Measurements from ENCODE around the gene KLHDC8A. TPM values are rescaled to one million over a fixed set of nuclear protein-coding genes. Genes with fewer than 3 reads are reported as not detected.

KLHDC8A gene
- total and polyA plus RNA-seq, 2 of the 4 experiments (the other 2 are of a cell fraction), result not detected

GRCh38 chr1:205287767-205288559 lies 68.8 kb downstream of the KLHDC8A start (continued):
- TF ChIP-seq MXI1 (IDR thresholded peaks at IDR 0.05; ENCODE audit: borderline replicate concordance, low read depth, low read length) (no peak), SMC3 (IDR thresholded peaks at IDR 0.05; ENCODE audit: low read depth, low read length) (no peak)

GRCh38 chr1:205287076-205287475 lies 69.6 kb downstream of the KLHDC8A start:
- DNase-seq, result no peak
- TF ChIP-seq SMC3 (IDR thresholded peaks at IDR 0.05; ENCODE audit: low read depth, low read length) (no peak), RFX5 (IDR thresholded peaks at IDR 0.05; ENCODE audit: low read depth, low read length) (no peak), USF2 (IDR thresholded peaks at IDR 0.05; ENCODE audit: low read depth, low read length) (no peak), CHD1 (IDR thresholded peaks at IDR 0.05; ENCODE audit: low read depth, low read length) (no peak), RAD21 (IDR thresholded peaks at IDR 0.05; ENCODE audit: low read length) (no peak), BHLHE40 (IDR thresholded peaks at IDR 0.05; ENCODE audit: low read depth, low read length) (no peak), POLR2A (IDR thresholded peaks at IDR 0.05; ENCODE audit: low read depth, low read length) (no peak), MAFK (IDR thresholded peaks at IDR 0.05; ENCODE audit: low read depth, low read length) (no peak), MXI1 (IDR thresholded peaks at IDR 0.05; ENCODE audit: borderline replicate concordance, low read depth, low read length) (no peak), RCOR1 (IDR thresholded peaks at IDR 0.05; ENCODE audit: insufficient replicate concordance, low read length) (no peak), MAZ (IDR thresholded peaks at IDR 0.05; ENCODE audit: borderline replicate concordance, low read depth, low read length) (no peak)
- TF ChIP-seq, protein P1, sequence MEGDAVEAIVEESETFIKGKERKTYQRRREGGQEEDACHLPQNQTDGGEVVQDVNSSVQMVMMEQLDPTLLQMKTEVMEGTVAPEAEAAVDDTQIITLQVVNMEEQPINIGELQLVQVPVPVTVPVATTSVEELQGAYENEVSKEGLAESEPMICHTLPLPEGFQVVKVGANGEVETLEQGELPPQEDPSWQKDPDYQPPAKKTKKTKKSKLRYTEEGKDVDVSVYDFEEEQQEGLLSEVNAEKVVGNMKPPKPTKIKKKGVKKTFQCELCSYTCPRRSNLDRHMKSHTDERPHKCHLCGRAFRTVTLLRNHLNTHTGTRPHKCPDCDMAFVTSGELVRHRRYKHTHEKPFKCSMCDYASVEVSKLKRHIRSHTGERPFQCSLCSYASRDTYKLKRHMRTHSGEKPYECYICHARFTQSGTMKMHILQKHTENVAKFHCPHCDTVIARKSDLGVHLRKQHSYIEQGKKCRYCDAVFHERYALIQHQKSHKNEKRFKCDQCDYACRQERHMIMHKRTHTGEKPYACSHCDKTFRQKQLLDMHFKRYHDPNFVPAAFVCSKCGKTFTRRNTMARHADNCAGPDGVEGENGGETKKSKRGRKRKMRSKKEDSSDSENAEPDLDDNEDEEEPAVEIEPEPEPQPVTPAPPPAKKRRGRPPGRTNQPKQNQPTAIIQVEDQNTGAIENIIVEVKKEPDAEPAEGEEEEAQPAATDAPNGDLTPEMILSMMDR (conservative IDR thresholded peaks at IDR 0.05; ENCODE audit: low read depth, low read length), result no peak

More at GRCh38 chr1:205287076-205287475, 69.6 kb downstream of the KLHDC8A start:
- H2BK5ac ChIP-seq (ENCODE audit: low read depth, low read length, poor library complexity, severe bottlenecking), result peak overlapping the region; percentile 93
- H3K4me1 ChIP-seq (ENCODE audit: control insufficient read depth, insufficient read depth, low read length), result peaks cover 38% of the 10 kb centered on the region
- in situ Hi-C loops (cut with MboI; ENCODE audit: low sequenced_read_pairs), result no loop called here
- ChIA-PET POLR2A (ENCODE audit: unreplicated experiment) (no interaction called here), CTCF (interaction anchor here (1.4 to 1.7 kb wide), 3 partner anchors 13 to 38 kb away, joined by 3 to 4 read pairs (median 4); no protein-coding TSS in a partner anchor)
- peak overlapping the region; percentile 28 to 86 for H4K8ac ChIP-seq (ENCODE audit: low read depth in 2 of 2, low read length in 2 of 2)
- H2BK120ac ChIP-seq (ENCODE audit: low read depth, low read length), result peak overlapping the region; percentile 94
- H2AFZ ChIP-seq (replicated peaks; ENCODE audit: low read length, poor library complexity), result no peak overlapping the region
- H2AK5ac ChIP-seq (ENCODE audit: low read depth, low read length), result peak overlapping the region; percentile 97
- ATAC-seq (ENCODE audit: low read depth), result no peak
- intact Hi-C loops (cut with micrococcal nuclease), result no loop called here
- peaks cover 0 to 36% of the 10 kb centered on the region in 2 experiments; a peak in 3 of 4 replicates for H3K79me1 ChIP-seq (ENCODE audit: low read depth in 1 of 2, low read length in 2 of 2)
- peak overlapping the region; percentile 92 for H3K4ac ChIP-seq (ENCODE audit: low read depth, low read length)
- no peaks in the 10 kb centered on the region for H3K9me3 ChIP-seq (ENCODE audit: control insufficient read depth, insufficient read depth, low read length)
- peak overlapping the region; percentile 34 for H3K27ac ChIP-seq (ENCODE audit: insufficient read depth, low read length)
- H4K91ac ChIP-seq (ENCODE audit: insufficient read depth, low read depth, low read length), result peak overlapping the region; percentile 67
- H3K9me1 ChIP-seq (ENCODE audit: insufficient read depth, low read length), result peaks cover 44% of the 10 kb centered on the region
- no peak overlapping the region for H3K4me2 ChIP-seq (ENCODE audit: low read depth, low read length)
- H3K23ac ChIP-seq (ENCODE audit: low read depth, low read length), result peak overlapping the region; percentile 93; the same call in 1 of the 2 replicates
- dilution Hi-C loops (cut with HindIII; ENCODE audit: low sequenced_read_pairs, unreplicated experiment), result no loop called here
- H3K36me3 ChIP-seq (ENCODE audit: control insufficient read depth, insufficient read depth, low read length), result no peaks in the 10 kb centered on the region
- 81% methylated on average over 2 of the region's 3 CpGs; no CpG with 5 or more reads in 1 of the 2 experiments for whole genome bisulfite sequencing, 2 experiments (ENCODE audit: extremely low coverage in 2 of 2, insufficient read length in 1 of 2)
- peak overlapping the region; percentile 92 for H2BK20ac ChIP-seq (ENCODE audit: low read depth, low read length)
- peak overlapping the region; percentile 80 for H2AK9ac ChIP-seq (replicated peaks; ENCODE audit: low read depth, low read length, poor library complexity)
- H4K20me1 ChIP-seq (ENCODE audit: insufficient read depth, low read length), result no peaks in the 10 kb centered on the region
- H2BK15ac ChIP-seq (ENCODE audit: low read depth, low read length), result peak overlapping the region; percentile 69
- H3K56ac ChIP-seq (ENCODE audit: extremely low read depth, insufficient read depth, low read length), result no peak overlapping the region
- H3K18ac ChIP-seq (ENCODE audit: low read depth, low read length), result peak overlapping the region; percentile 26
- BruUV-seq (replicated peaks), result no TSS peak
- H3K4me3 ChIP-seq (ENCODE audit: insufficient read depth, low read depth, low read length), result no peak overlapping the region
- no peak overlapping the region for H3K9ac ChIP-seq (ENCODE audit: low read depth, low read length)
- peak overlapping the region; percentile 91 for H3K14ac ChIP-seq (replicated peaks; ENCODE audit: low read depth, low read length)
- H4K5ac ChIP-seq (ENCODE audit: low read depth, low read length), result peak overlapping the region; percentile 76; the same call in 1 of the 2 replicates
- no peaks in the 10 kb centered on the region for H3K27me3 ChIP-seq (ENCODE audit: control insufficient read depth, insufficient read depth, low read length)

Data from IMR-90 (cell line).